Activated T-cell treated with anti-CD3 and anti-CD28 coated beads, Interleukin-2, amount 50 U/mL, for 1 hour (primary cell): ENCODE data around the gene EPB41L4B.

Source experiments
- DNase-seq: peaks from one replicate; pipeline ENCODE4 v3.0.0-alpha.2; 2020

EPB41L4B gene

DNA sequence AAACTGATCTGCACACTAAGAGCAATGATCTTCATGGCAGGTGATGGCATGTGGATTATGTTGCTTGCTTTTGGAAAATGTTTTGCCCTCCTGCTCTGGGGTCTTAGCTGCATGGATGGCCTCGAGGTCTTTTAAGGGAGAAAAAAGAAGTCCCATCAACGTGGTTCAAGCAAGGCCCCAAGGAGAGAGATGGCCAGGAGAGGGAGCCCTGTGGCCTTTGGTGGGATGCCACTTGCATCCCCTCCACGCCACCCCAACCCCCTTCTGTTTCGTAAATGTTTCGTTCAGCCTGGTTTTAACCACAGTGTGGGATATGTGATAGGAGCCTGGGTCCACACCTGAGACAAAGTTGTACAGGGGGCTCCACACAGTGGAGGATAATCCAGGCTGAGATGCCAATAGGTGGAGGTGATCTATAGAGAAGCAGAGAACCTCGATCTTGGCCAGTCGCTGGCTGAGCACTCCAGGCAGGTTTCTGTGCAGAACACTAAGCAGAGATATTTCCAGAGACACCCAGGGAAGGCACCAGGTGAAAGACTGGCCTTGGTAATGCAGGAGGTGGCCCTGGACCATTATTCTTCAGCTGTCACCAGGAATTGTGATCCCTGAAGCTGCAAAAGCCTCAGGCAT, 128.0 kb downstream of the EPB41L4B start:
- DNase-seq: no peak

DNA sequence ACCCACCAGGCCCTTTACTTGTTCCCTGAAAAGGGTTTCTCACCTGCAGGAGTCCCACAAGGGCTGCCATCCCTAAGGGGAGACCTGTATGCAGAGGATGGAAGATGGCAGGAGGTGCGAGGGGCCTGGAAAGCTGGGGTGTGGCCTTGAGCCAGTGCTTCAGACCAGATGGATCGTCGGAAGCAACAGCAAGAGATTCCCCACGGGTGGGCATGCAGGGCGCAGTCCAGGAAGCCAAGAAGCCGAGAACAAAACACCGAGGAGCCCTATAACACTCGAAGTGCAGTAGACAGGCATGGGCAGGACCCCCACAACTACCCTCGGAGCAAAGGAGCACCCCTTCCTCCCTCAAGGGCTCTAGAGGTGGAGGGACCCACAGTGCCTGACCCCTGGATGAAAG, 129.1 kb downstream of the EPB41L4B start:
- DNase-seq: no peak

DNA sequence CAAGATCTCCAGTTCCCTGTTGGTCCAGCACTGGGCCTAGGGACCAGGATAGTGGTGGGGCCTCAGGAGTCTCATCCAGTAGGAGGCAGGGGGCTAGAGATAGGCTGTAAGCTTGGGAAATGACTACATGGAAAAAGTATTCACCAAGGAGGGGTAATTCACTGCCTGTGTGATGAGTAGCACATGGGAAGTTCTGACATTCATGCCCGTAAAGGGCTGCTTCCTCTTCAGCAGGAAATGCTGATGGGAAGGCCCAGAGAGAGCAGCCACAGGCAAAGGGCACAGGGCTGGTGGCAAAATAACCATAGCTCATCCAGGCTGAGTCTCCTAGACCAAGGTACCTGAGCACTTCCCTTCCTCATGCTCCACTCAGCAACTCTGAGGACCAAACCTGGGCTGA, 130.7 kb downstream of the EPB41L4B start:
- DNase-seq: no peak

- no peak for DNase-seq
Measured at GRCh38 chr9:109186857-109187520, 133.9 kb downstream of the EPB41L4B start.

DNA sequence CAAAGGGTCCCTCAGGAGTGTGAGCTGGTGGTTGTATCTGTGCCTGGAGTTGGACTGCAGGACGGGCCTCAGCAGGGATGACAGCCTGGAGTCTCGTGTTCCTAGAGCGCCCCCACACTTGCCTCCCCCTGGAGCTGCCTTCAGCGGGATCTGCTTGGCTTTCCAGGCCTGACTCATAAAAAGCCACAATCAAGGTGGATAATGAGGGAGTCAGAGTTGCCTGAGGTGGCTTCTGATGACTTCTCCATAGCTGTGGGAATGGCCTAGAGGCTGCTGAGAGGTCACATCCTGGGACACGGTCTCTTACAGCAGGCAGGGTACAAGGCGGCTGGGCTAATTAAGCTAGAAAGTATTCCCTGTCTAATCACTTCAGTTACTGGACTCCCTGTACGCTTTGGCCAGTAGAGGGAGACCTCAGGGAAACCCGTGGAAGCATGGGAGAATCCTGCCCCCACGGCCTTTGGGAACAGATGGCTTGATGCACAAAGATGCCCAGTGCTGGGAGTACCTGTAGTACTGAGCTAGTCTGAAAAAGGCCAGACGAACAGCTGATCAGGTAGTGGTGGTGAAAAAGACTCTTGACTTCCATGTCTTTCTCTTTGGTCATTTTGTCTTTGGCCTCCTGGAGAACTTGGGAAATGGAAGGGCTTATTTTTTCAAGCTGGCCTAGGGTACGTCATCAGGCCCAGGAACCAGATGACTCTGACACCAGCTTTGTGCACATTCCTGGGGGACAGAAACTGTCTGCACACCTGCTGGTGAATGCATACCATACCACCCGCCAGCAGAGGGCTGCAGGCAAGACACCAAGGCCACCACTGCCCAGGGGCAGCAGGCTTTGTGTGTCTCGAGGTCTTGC, 137.7 kb downstream of the EPB41L4B start:
- DNase-seq: no peak

DNA sequence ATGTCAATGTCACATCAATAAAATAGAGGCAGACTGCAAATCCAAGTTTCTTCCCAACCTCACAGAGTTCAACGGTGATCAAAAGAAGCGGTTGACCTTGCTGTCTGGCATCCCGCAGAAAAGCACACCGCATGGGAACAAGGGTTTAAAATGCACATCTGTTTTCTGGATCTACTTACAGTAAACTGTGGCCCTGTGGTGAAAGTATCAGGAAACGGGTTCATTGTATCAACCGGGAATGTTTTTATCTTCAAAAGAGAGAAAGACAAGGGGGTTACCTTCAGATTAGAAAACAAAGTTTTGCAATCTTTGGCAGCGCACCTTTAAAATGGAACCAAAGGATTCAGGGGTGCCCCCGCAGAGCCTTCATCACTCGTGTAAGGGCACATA, 138.3 kb downstream of the EPB41L4B start:
- no peak for DNase-seq

DNA sequence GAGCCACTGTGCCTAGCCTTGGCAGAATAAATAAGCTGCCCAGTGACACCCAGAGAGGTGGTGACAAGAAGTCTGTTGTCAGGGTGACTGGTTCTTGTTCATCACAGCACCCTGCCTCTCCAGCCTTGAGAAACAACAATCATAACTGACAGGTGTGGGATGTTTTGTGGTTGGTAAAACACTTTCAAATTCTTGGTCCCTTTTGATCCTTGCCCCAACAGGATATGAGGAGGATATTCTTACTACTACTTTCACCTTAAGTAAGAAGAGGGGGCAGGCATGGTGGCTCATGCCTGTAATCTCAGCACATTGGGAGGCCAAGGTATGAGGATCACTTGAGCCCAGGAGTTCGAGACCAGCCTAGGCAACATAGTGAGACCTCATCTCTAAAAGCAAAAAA, 139.6 kb downstream of the EPB41L4B start:
- DNase-seq: no peak

GRCh38 chr9:109179801-109180523, 140.9 kb downstream of the EPB41L4B start:
- no peak for DNase-seq

DNA sequence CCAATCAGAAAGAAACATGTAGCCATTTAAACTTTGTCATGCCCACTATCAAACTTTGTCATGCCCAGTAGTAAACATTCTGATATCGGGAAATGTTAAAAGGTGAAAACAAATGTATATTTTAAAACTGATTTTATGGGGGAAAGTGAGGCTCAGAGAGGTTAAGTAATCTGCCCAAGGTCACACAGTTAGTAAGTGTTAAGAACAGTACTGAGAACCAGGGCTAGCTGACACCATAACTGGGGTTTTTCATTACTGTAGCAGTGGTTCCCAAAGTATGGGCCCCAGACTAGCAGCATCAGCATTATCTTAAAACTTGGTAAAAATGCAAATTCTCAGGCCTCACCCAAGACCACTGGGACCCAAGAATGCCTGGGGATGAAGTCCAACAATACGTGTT, 143.9 kb downstream of the EPB41L4B start:
- DNase-seq: no peak

DNA sequence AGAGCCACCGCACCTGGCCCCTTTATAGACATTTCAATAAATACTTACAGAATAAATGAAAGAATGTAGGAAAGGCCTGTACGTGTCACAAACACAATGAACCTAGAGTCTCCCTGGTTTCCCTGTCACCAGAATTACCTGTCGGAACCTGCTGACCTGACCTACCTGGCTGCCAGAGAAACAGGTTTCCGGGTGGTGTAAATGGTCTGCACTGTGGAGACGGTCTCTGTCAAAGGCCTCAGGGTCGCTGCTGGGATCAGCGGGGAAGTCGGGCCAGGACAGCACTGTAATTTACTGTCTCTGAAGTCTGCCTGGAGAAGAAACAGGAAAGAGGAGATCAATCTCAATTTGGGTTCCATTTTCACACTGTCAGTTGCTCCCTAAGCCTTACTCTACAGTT, 144.5 kb downstream of the EPB41L4B start:
- DNase-seq: no peak

DNA sequence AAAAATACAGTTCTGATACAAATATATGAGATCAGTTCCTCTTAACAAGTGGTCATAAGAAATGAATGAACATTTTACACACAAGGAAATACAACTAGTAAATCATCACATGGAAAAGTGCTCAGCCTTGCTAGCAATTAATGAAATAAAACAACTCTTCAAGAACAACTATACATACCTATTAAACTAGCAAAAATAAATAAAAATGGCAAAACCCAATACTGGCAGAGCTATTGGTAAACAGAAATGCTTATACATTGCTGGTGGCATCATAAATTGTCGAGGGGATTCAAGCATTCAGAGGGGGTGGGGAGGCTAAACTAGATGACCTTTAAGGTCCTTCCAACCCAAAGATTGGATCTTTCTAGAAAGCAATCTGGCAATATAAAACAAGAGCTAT, 147.9 kb downstream of the EPB41L4B start:
- DNase-seq: no peak

- DNase-seq: no peak
Measured at GRCh38 chr9:109171926-109172325, 148.9 kb downstream of the EPB41L4B start.

DNA sequence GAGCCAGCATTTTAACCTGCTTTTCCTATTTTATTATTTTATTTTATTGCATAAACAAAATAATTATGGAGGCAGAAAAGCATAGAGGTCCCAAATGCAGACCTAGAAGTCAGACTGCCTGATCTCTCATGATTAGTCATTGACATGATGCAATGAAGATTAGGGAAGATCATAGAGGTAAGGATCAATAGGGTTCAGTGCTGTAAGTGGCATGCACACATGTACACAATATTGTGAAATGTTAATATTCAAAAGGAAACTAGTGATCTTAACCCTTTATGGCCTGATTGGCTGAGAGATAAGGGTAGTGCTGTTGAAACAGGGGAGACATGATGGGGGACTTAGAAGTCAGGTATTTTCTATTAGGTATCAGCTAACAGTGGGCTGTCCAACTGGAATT, 152.7 kb downstream of the EPB41L4B start:
- DNase-seq: no peak

GRCh38 chr9:109167716-109168115, 153.1 kb downstream of the EPB41L4B start:
- no peak for DNase-seq

DNA sequence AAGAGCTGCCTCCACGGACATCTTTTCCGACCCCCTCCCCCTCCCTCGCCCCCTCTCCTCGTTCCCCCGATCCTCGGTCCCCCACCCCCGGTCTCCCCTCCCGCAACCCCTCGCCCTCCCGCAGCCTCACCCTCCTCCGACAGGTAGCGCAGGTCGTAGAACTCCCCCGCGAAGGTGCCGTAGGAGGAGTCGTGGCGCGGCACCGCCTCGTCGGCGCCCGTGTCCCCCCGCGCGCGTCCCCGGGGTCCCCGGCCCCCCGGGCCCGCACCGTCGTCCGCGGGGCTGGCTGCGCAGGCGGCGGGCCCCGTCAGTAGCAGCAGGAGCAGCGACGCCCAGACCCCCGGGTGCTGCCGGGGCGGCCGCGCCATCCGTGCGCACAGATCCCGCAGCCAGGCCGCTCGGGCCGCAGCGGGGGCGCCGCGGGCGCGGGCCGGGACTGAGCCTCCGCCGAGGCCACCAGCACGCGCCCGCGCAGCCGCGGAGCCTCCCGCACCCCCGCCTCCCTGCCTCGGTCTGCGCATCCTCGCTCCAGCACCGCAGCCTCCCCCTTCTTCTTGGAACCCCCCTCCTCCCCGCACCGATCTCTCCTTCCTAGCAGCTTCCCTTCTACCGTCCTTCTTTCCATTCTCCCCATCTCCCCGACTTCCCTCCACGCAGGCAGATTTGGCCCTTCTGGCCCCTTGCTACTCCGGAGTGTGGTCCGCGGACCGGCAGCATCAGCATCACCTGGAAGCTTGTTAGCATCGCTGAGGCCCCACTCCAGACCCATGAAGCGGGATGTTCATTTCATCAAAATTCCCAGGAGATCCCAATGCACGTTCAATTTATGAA, 153.9 kb downstream of the EPB41L4B start, which contains the start of gene FRRS1L:
TSS of gene FRRS1L (minus strand) at position 479 of the 831 bp plus-strand sequence. CDS start at position 368, 111 bp downstream.
- DNase-seq: no peak

GRCh38 chr9:109166171-109166770, 154.6 kb downstream of the EPB41L4B start:
- DNase-seq: no peak

DNA sequence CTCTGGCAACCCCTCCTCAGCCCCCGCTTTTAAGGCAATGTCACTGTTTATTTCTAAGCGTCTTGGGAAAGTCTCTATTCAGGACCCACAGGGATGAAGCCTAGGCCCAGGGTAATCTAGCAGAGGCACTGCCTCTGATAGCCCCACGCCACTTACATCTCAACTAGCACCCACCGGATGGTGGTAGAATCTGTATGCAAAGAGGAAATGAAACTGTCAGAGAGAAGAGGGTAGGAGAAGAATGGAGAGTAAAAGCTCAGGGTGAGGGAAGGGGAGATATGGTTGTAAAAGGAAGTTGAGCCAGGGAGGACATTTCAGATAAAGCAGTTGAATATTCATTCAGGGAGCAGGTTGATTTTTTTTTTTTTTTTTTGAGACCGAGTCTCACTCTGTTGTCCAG, 156.8 kb downstream of the EPB41L4B start:
- no peak for DNase-seq

GRCh38 chr9:109163194-109163593, 157.7 kb downstream of the EPB41L4B start:
- DNase-seq: no peak

GRCh38 chr9:109162677-109163076, 158.2 kb downstream of the EPB41L4B start:
- DNase-seq: no peak

- DNase-seq: no peak
Measured at GRCh38 chr9:109161471-109161870, 159.4 kb downstream of the EPB41L4B start.

DNA sequence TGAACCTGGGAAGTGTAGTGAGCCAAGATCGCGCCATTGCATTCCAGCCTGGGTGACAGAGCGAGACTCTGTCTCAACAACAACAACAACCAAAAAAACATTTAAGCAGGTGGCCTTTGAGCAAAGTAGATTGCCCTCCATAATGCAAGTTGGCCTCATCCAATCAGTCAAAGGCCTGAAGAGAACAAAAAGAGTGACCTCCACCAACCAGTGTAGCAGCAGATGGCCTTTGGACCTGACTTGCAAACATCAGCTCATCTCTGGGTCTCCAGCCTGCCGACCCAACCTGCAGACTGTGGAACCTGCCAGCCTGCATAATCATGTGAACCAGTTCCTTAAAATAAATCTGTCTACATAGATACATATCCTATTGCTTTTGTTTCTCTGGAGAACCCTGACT, 161.3 kb downstream of the EPB41L4B start:
- no peak for DNase-seq

- DNase-seq: no peak
Measured at GRCh38 chr9:109158651-109159050, 162.2 kb downstream of the EPB41L4B start.
